Measurements from ENCODE around the gene NUP62.

GRCh38 chr19:49857838-49858087, 71.5 kb downstream of the NUP62 start:
- TF ChIP-seq CTCF (IDR thresholded peaks at IDR 0.05 in 8 of 11, conservative IDR thresholded peaks at IDR 0.05 in 3 of 11), result no peak
- TF ChIP-seq POLR2AphosphoS5 (IDR thresholded peaks at IDR 0.05), result no peak
- TF ChIP-seq POLR2A (IDR thresholded peaks at IDR 0.05), result no peak

All from spleen (tissue), 7 donors.